Loucy (cell line): Measurements from ENCODE around the gene MAPK7.

Experiments used
- H2AFZ ChIP-seq: fragments of 200-600 bp; sonication (generic); 2 replicates; pipeline ENCODE4 v1.6.0; 2016; ENCODE audit warnings: antibody characterized with exemption, mild to moderate bottlenecking, low read length, moderate library complexity
- H3F3A ChIP-seq: fragments of 200-600 bp; 2 replicates; pipeline ENCODE4 v1.6.0; 2016; ENCODE audit warnings: antibody characterized with exemption, low read depth, mild to moderate bottlenecking
- H3K27me3 ChIP-seq: fragments of 200-600 bp; sonication (generic); 2 replicates; pipeline ENCODE4 v1.6.1; 2014; ENCODE audit warnings: low read length, mild to moderate bottlenecking; ENCODE audit not compliant: insufficient read depth, poor library complexity, severe bottlenecking
- H3K36me3 ChIP-seq: fragments of 200-600 bp; sonication (generic); 2 replicates; pipeline ENCODE4 v1.6.1; 2016; ENCODE audit warnings: low read length; ENCODE audit not compliant: insufficient read depth
- H3K4me1 ChIP-seq: fragments of 200-600 bp; sonication (generic); 2 replicates; pipeline ENCODE4 v1.5.1; 2014; ENCODE audit warnings: low read length, mild to moderate bottlenecking; ENCODE audit not compliant: insufficient read depth, poor library complexity, severe bottlenecking
- H3K4me2 ChIP-seq: fragments of 200-600 bp; sonication (generic); 2 replicates; pipeline ENCODE4 v1.6.0; 2014; ENCODE audit warnings: antibody characterized with exemption, low read length, low read depth, mild to moderate bottlenecking; ENCODE audit not compliant: poor library complexity, severe bottlenecking
- H3K4me3 ChIP-seq: fragments of 200-600 bp; sonication (generic); 2 replicates; pipeline ENCODE4 v1.5.1; 2014; ENCODE audit warnings: low read length, mild to moderate bottlenecking, mixed read lengths; ENCODE audit not compliant: poor library complexity, severe bottlenecking
- H3K79me2 ChIP-seq: fragments of 200-600 bp; sonication (generic); 2 replicates; pipeline ENCODE4 v1.6.1; 2014; ENCODE audit warnings: low read length; ENCODE audit not compliant: insufficient read depth
- H3K9ac ChIP-seq: fragments of 200-600 bp; sonication (generic); 2 replicates; pipeline ENCODE4 v1.6.0; 2014; ENCODE audit warnings: mild to moderate bottlenecking, low read depth, low read length, moderate library complexity; ENCODE audit not compliant: poor library complexity, severe bottlenecking
- H3K9me2 ChIP-seq: fragments of 200-600 bp; sonication (generic); replicated peaks from 2 replicates; pipeline ENCODE4 v1.6.1; 2016; ENCODE audit warnings: low read depth, low read length, mixed read lengths
- H3K9me3 ChIP-seq: fragments of 200-600 bp; sonication (generic); 2 replicates; pipeline ENCODE4 v1.6.1; 2014; ENCODE audit warnings: mild to moderate bottlenecking, antibody characterized with exemption, low read length, low read depth; ENCODE audit not compliant: insufficient read depth
- H4K20me1 ChIP-seq: fragments of 200-600 bp; sonication (generic); 2 replicates; pipeline ENCODE4 v1.6.0; 2014; ENCODE audit warnings: antibody characterized with exemption, low read length, mild to moderate bottlenecking; ENCODE audit not compliant: insufficient read depth, poor library complexity, severe bottlenecking
- EZH2phosphoT487 ChIP-seq: fragments of 200-600 bp; IDR thresholded peaks from 2 replicates; pipeline ENCODE4 v1.6.1; 2018; ENCODE audit warnings: antibody characterized with exemption, mild to moderate bottlenecking, moderate library complexity, borderline replicate concordance
- TF ChIP-seq, protein P1 (sequence below): fragments of 200-600 bp; sonication (generic); conservative IDR thresholded peaks from 2 replicates; pipeline ENCODE4 v1.5.1; 2014; ENCODE audit warnings: mild to moderate bottlenecking, antibody characterized with exemption, low read length

MAPK7 gene

DNA sequence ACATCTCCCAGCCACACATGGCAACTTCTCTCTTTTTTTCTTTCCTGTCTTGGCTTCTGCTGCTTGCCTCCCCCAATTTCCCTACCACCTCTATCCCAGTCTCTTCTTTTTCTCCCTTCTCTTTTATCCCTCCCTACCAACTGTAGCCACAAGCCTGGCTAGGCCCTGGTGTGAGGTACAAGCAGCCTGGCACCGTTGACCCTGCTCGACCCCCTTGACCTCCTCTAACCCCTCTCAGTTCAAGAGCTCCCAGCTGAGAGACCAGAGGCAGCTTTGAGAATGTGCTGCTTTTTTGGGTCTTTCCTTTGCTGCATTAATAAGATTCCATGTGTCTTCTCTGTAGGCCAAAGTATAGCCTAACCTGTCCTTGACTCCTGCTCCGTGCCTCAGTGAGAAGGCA lies 48.0 kb upstream of the MAPK7 start:
- Histone ChIP-seq H3K4me3 (no peak overlapping the region), H3F3A (no peaks in the 10 kb centered on the region), H3K9me2 (no peaks in the 10 kb centered on the region), H3K79me2 (no peaks in the 10 kb centered on the region), H3K9ac (no peak overlapping the region), H2AFZ (no peak overlapping the region), H3K36me3 (no peaks in the 10 kb centered on the region), H3K4me2 (no peak overlapping the region), H3K27me3 (peaks cover 6% of the 10 kb centered on the region), H3K4me1 (no peaks in the 10 kb centered on the region), H4K20me1 (no peaks in the 10 kb centered on the region), H3K9me3 (no peaks in the 10 kb centered on the region)
- TF ChIP-seq, protein P1, sequence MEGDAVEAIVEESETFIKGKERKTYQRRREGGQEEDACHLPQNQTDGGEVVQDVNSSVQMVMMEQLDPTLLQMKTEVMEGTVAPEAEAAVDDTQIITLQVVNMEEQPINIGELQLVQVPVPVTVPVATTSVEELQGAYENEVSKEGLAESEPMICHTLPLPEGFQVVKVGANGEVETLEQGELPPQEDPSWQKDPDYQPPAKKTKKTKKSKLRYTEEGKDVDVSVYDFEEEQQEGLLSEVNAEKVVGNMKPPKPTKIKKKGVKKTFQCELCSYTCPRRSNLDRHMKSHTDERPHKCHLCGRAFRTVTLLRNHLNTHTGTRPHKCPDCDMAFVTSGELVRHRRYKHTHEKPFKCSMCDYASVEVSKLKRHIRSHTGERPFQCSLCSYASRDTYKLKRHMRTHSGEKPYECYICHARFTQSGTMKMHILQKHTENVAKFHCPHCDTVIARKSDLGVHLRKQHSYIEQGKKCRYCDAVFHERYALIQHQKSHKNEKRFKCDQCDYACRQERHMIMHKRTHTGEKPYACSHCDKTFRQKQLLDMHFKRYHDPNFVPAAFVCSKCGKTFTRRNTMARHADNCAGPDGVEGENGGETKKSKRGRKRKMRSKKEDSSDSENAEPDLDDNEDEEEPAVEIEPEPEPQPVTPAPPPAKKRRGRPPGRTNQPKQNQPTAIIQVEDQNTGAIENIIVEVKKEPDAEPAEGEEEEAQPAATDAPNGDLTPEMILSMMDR = no peak
- no peak for TF ChIP-seq EZH2phosphoT487

DNA sequence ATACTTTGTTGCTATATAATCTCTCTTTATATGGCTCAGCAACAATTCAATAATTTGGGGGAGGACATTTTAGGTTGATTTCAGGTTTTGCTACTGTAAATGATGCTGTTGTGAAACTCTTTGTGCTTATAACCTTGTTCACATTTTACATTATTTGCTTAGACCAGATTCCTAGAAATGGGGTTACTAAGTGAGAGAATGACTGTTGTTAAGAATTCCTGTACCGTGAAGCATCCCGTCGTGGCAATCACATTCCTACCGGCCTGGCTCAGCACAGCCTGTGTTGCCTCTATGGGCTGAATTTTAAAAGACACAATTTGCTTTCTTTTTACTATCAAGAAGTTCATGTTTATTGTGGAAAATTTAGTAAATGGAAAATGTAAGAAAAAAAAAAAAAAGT lies 47.2 kb upstream of the MAPK7 start:
- Histone ChIP-seq H2AFZ (no peak overlapping the region), H3K9me2 (no peaks in the 10 kb centered on the region), H3K36me3 (no peaks in the 10 kb centered on the region), H3K9ac (no peak overlapping the region), H3K4me1 (no peaks in the 10 kb centered on the region), H3K9me3 (no peaks in the 10 kb centered on the region), H3K27me3 (peaks cover 14% of the 10 kb centered on the region), H3K4me3 (no peak overlapping the region), H4K20me1 (no peaks in the 10 kb centered on the region), H3F3A (no peaks in the 10 kb centered on the region), H3K4me2 (no peak overlapping the region), H3K79me2 (no peaks in the 10 kb centered on the region)
- TF ChIP-seq, protein P1 = no peak
- no peak for TF ChIP-seq EZH2phosphoT487

DNA sequence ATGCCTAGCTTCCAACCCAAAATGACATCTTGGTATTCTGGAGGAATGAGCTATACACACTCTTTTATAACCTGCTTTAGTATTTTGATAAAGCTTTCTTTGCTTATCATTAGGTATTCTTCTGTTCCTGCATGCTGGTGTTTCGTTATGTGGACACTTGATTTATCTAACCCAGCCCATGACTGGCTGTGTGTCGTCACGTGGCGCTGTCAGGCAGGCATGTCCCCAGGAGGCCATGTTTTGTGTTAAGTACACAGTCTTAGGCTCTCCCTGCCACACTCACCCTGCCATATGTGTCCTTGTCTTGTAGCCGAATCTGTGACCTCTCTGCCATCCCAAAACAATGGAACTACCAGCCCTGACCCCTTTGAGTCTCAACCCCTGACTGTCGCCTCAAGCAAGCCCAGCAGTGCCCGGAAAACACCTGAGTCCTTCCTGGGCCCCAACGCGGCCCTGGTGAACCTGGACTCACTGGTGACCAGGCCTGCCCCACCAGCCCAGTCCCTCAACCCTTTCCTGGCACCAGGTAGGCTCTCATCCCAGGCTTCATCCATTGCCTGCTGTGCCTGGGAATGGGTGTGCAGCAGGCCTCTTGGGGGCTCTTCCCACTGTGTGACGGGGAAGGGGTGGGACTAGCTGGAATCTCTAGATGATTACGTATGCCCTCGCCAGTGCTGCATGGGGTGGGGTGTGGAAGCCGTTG lies 46.6 kb upstream of the MAPK7 start:
- TF ChIP-seq, protein P1 = no peak
- TF ChIP-seq EZH2phosphoT487 = no peak
- H2AFZ ChIP-seq = no peak overlapping the region
- H3K4me2 ChIP-seq = no peak overlapping the region
- H3K9me2 ChIP-seq = no peaks in the 10 kb centered on the region
- no peaks in the 10 kb centered on the region for H3K36me3 ChIP-seq
- H4K20me1 ChIP-seq = no peaks in the 10 kb centered on the region
- no peak overlapping the region for H3K9ac ChIP-seq
- H3K4me3 ChIP-seq = no peak overlapping the region
- H3F3A ChIP-seq = no peaks in the 10 kb centered on the region
- no peaks in the 10 kb centered on the region for H3K9me3 ChIP-seq
- H3K4me1 ChIP-seq = no peaks in the 10 kb centered on the region
- no peaks in the 10 kb centered on the region for H3K79me2 ChIP-seq
- peaks cover 19% of the 10 kb centered on the region for H3K27me3 ChIP-seq
